H9 (cell line): ENCODE measurements around the gene RNU5B-1. TPM values are rescaled to one million over a fixed set of nuclear protein-coding genes. Genes with fewer than 3 reads are reported as not detected.

Source experiments
- DNase-seq: peaks from one replicate; pipeline ENCODE4 v3.0.0-alpha.2; 2017
- H2AFZ ChIP-seq: one replicate; pipeline ENCODE4 v1.6.1; 2013; ENCODE audit warnings: mild to moderate bottlenecking, low read length, control low read depth, moderate library complexity
- H2AK5ac ChIP-seq: 2 replicates; pipeline ENCODE4 v1.6.1; 2013; ENCODE audit warnings: low read length, control low read depth, mixed read lengths; ENCODE audit not compliant: insufficient read length
- H2BK120ac ChIP-seq: one replicate; pipeline ENCODE4 v1.6.1; 2013; ENCODE audit warnings: low read depth, mild to moderate bottlenecking, low read length, control low read depth, inconsistent platforms; ENCODE audit not compliant: poor library complexity, severe bottlenecking
- H2BK12ac ChIP-seq: 2 replicates; pipeline ENCODE4 v1.6.1; 2013; ENCODE audit warnings: low read length, control low read depth, mixed read lengths, low read depth; ENCODE audit not compliant: insufficient read length
- H2BK15ac ChIP-seq: 2 replicates; pipeline ENCODE4 v1.6.1; 2013; ENCODE audit warnings: low read depth, low read length, control low read depth
- H2BK20ac ChIP-seq: one replicate; pipeline ENCODE4 v1.6.1; 2013; ENCODE audit warnings: low read depth, mild to moderate bottlenecking, low read length, control low read depth, inconsistent platforms; ENCODE audit not compliant: poor library complexity, severe bottlenecking
- H2BK5ac ChIP-seq: 2 replicates; pipeline ENCODE4 v1.6.1; 2013; ENCODE audit warnings: low read length, control low read depth, mixed read lengths; ENCODE audit not compliant: insufficient read length
- H3K14ac ChIP-seq: 2 replicates; pipeline ENCODE4 v1.6.1; 2013; ENCODE audit warnings: low read length, control low read depth; ENCODE audit not compliant: insufficient read depth
- H3K18ac ChIP-seq: 2 replicates; pipeline ENCODE4 v1.6.1; 2013; ENCODE audit warnings: low read depth, mild to moderate bottlenecking, mixed read lengths, low read length, control low read depth; ENCODE audit not compliant: insufficient read length
- H3K23ac ChIP-seq: 2 replicates; pipeline ENCODE4 v1.6.1; 2013; ENCODE audit warnings: low read length, control low read depth, mixed read lengths, low read depth; ENCODE audit not compliant: insufficient read length
- H3K23me2 ChIP-seq: 2 replicates; pipeline ENCODE4 v1.6.1; 2013; ENCODE audit warnings: low read depth, mild to moderate bottlenecking, mixed read lengths, low read length, control low read depth; ENCODE audit not compliant: insufficient read length, poor library complexity, severe bottlenecking
- H3K27ac ChIP-seq: 2 replicates; pipeline ENCODE4 v1.5.1; 2013; ENCODE audit warnings: low read length, control low read depth, mixed read lengths, low read depth; ENCODE audit not compliant: insufficient read length
- H3K27me3 ChIP-seq: 2 replicates; pipeline ENCODE4 v1.6.1; 2013; ENCODE audit warnings: low read length, control low read depth, inconsistent platforms; ENCODE audit not compliant: insufficient read depth
- H3K4ac ChIP-seq: 2 replicates; pipeline ENCODE4 v1.6.1; 2013; ENCODE audit warnings: low read depth, mild to moderate bottlenecking, control low read depth, inconsistent platforms, low read length, moderate library complexity
- H3K4me1 ChIP-seq: 2 replicates; pipeline ENCODE4 v1.6.1; 2013; ENCODE audit warnings: low read length, control low read depth, inconsistent platforms; ENCODE audit not compliant: insufficient read depth
- H3K4me2 ChIP-seq: 2 replicates; pipeline ENCODE4 v1.6.1; 2013; ENCODE audit warnings: low read length, control low read depth, mixed read lengths; ENCODE audit not compliant: insufficient read length, insufficient read depth
- H3K56ac ChIP-seq: 2 replicates; pipeline ENCODE4 v1.6.1; 2013; ENCODE audit warnings: low read depth, mild to moderate bottlenecking, mixed read lengths, low read length, control low read depth; ENCODE audit not compliant: insufficient read length
- H3K79me1 ChIP-seq: 2 replicates; pipeline ENCODE4 v1.6.1; 2013; ENCODE audit warnings: low read depth, mild to moderate bottlenecking, moderate library complexity, low read length, control low read depth, inconsistent platforms; ENCODE audit not compliant: insufficient read depth, poor library complexity, severe bottlenecking
- H3K79me2 ChIP-seq: 2 replicates; pipeline ENCODE4 v1.6.1; 2013; ENCODE audit warnings: low read length, control low read depth, inconsistent platforms; ENCODE audit not compliant: insufficient read depth
- H3K9ac ChIP-seq: 2 replicates; pipeline ENCODE4 v1.6.1; 2013; ENCODE audit warnings: low read length, control low read depth, mixed read lengths; ENCODE audit not compliant: insufficient read length; ENCODE audit errors: extremely low read depth
- H3K9me3 ChIP-seq: one replicate; pipeline ENCODE4 v1.6.1; 2013; ENCODE audit warnings: low read depth, low read length, inconsistent platforms; ENCODE audit not compliant: control insufficient read depth
- H3T11ph ChIP-seq: one replicate; pipeline ENCODE4 v1.6.1; 2013; ENCODE audit warnings: mild to moderate bottlenecking, low read length, control low read depth, inconsistent platforms
- H4K20me1 ChIP-seq: one replicate; pipeline ENCODE4 v1.6.1; 2013; ENCODE audit not compliant: control insufficient read depth, insufficient read length, insufficient read depth
- H4K5ac ChIP-seq: 2 replicates; pipeline ENCODE4 v1.6.1; 2013; ENCODE audit warnings: low read depth, mild to moderate bottlenecking, mixed read lengths, low read length, control low read depth; ENCODE audit not compliant: insufficient read length
- H4K8ac ChIP-seq: replicated peaks from 2 replicates; pipeline ENCODE4 v1.6.1; 2013; ENCODE audit warnings: low read length, control low read depth, mixed read lengths, low read depth; ENCODE audit not compliant: insufficient read length
- H4K91ac ChIP-seq: 2 replicates; pipeline ENCODE4 v1.6.1; 2013; ENCODE audit warnings: low read depth, mild to moderate bottlenecking, moderate library complexity, mixed read lengths, low read length, control low read depth; ENCODE audit not compliant: insufficient read length
- H3K27ac Mint-ChIP-seq, 3 experiments: 2 replicates in 2 of 3; 3 replicates in 1 of 3; pipeline ENCODE4 v1.8.0; 2020 to 2021; ENCODE audit warnings: mixed read lengths in 3 of 3, mild to moderate bottlenecking in 1 of 3, moderate library complexity in 1 of 3
- H3K27me3 Mint-ChIP-seq: 2 replicates; pipeline ENCODE4 v1.8.0; 2021; ENCODE audit warnings: low read depth, mild to moderate bottlenecking, moderate library complexity, mixed read lengths
- H3K36me3 Mint-ChIP-seq, 3 experiments: 2 replicates in 2 of 3; 3 replicates in 1 of 3; pipeline ENCODE4 v1.8.0; 2020 to 2021; ENCODE audit warnings: low read depth in 3 of 3, mixed read lengths in 3 of 3; ENCODE audit not compliant: insufficient read depth in 1 of 3
- H3K4me1 Mint-ChIP-seq, 2 experiments: 2 replicates each; pipeline ENCODE4 v1.8.0; 2020; ENCODE audit warnings: mixed read lengths in 2 of 2
- H3K4me3 Mint-ChIP-seq, 2 experiments: 2 replicates in 1 of 2; 3 replicates in 1 of 2; pipeline ENCODE4 v1.8.0; 2020 to 2021; ENCODE audit warnings: mild to moderate bottlenecking in 2 of 2, mixed read lengths in 2 of 2, moderate library complexity in 1 of 2
- H3K9me3 Mint-ChIP-seq, 2 experiments: 2 replicates in 1 of 2; 3 replicates in 1 of 2; pipeline ENCODE4 v1.8.0; 2020; ENCODE audit warnings: mild to moderate bottlenecking in 2 of 2, mixed read lengths in 2 of 2, moderate library complexity in 1 of 2
- CTCF ChIP-seq: fragments of 200-600 bp; sonication (generic); conservative IDR thresholded peaks from 3 replicates; pipeline ENCODE4 v1.8.0; 2021; ENCODE audit warnings: antibody characterized with exemption, mild to moderate bottlenecking
- WGBS: extraction: QIAGEN DNeasy Blood & Tissue Kit; methylation state at CpG from one replicate; pipeline ENCODE4 v1.1.7; 2013; ENCODE audit warnings: missing lambda C conversion rate, low lambda C conversion rate, mixed read lengths; ENCODE audit not compliant: insufficient read length; ENCODE audit errors: extremely low coverage; 5-methylcytosine and 5-hydroxymethylcytosine counted together
- total RNA-seq: library from RNA; stranded (reverse); gene quantifications from 2 replicates; pipeline ENCODE4 v1.2.1, GENCODE V29; 2021

RNU5B-1 gene
- total RNA-seq, 1 experiment from 2014 or later = not detected

- WGBS = no CpG with 5 or more reads among the region's 14 CpGs
Measured at GRCh38 chr15:65305150-65305758, 777 bp downstream of the RNU5B-1 start.

More at GRCh38 chr15:65305150-65305758, 777 bp downstream of the RNU5B-1 start:
- Mint-ChIP-seq H3K36me3 (no peaks in the 10 kb centered on the region), H3K9me3 (no peaks in the 10 kb centered on the region; a peak in 1 of 5 replicates), H3K27ac (peak overlapping the region; percentile 98 to 100 (median 98); a peak in 5 of 7 replicates), H3K4me3 (peak overlapping the region in 1 of 2 experiments; percentile 11; a peak in 1 of 5 replicates), H3K4me1 (peaks cover 16 to 19% of the 10 kb centered on the region in 2 experiments), H3K27me3 (peaks cover 2% of the 10 kb centered on the region; the same call in 1 of the 2 replicates)
- Histone ChIP-seq H4K5ac (no peak overlapping the region), H3K27ac (peak overlapping the region; percentile 56), H2BK20ac (no peak overlapping the region), H3K9me3 (no peaks in the 10 kb centered on the region), H2BK15ac (no peak overlapping the region), H3K79me2 (no peaks in the 10 kb centered on the region), H3K4me2 (no peak overlapping the region), H2BK12ac (no peak overlapping the region), H2AFZ (no peak overlapping the region), H3K9ac (no peak overlapping the region), H3K18ac (no peak overlapping the region), H3T11ph (no peak overlapping the region), H3K27me3 (no peaks in the 10 kb centered on the region), H3K56ac (no peak overlapping the region), H4K20me1 (no peaks in the 10 kb centered on the region), H3K4me1 (no peaks in the 10 kb centered on the region; the same call in 1 of the 2 replicates), H3K4ac (no peak overlapping the region), H3K79me1 (no peaks in the 10 kb centered on the region), H3K23me2 (peaks cover 7% of the 10 kb centered on the region), H4K8ac (no peak overlapping the region), H4K91ac (no peak overlapping the region), H2AK5ac (no peak overlapping the region), H2BK5ac (no peak overlapping the region), H3K23ac (no peak overlapping the region), H2BK120ac (no peak overlapping the region), H3K14ac (no peak overlapping the region)
- no peak for DNase-seq
- TF ChIP-seq CTCF = no peak
